Measurements from ENCODE around the gene CAPNS1.
"Not testable (repeated sequence)": the region's sequence is repeated elsewhere in the genome, so short reads cannot be mapped to it uniquely, and the experiment has no call there.

The CAPNS1 gene

DNA sequence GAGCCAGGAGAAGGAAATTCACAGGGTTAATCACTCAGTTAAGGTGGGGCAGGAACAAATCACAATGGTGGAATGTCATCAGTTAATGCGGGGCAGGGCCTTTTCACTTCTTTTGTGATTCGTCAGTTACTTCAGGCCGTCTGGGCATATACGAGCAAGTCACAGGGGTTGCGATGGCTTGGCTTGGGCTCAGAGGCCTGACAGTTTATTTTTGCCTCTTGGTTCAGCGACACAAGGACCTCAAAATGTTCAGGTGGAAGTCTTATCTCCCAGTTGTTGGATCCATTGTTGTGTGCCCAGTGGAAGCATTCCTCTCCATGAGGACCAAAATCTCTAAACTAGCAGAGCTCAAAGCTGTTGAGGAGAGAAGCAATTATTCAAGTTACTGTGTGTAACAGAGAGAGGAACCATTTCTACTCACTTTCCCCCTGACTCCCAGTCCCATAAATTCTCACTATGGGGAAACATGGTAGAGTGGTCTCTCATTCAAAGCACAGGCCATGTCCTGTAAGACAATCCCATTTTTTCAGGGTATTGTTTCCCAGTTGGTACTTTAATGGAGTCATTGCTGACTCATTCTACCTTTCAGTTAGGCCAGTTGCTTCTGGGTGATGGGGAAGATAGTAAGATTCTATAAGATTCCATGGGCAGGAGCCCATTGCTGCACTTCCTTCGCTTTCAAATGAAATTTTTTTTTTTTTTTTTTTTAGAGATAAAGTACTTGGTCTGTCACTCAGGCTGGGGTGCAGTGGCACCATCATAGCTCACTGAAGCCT, 21.1 kb downstream of the CAPNS1 start:
- ChIA-PET POLR2A (no interaction called here), CTCF (interaction anchor here (0.7 kb wide), 1 partner anchor 9 kb away, joined by 4 read pairs; no protein-coding TSS in a partner anchor)
- no peak for DNase-seq (ENCODE audit: extremely low spot score)
- TF ChIP-seq, protein P1, sequence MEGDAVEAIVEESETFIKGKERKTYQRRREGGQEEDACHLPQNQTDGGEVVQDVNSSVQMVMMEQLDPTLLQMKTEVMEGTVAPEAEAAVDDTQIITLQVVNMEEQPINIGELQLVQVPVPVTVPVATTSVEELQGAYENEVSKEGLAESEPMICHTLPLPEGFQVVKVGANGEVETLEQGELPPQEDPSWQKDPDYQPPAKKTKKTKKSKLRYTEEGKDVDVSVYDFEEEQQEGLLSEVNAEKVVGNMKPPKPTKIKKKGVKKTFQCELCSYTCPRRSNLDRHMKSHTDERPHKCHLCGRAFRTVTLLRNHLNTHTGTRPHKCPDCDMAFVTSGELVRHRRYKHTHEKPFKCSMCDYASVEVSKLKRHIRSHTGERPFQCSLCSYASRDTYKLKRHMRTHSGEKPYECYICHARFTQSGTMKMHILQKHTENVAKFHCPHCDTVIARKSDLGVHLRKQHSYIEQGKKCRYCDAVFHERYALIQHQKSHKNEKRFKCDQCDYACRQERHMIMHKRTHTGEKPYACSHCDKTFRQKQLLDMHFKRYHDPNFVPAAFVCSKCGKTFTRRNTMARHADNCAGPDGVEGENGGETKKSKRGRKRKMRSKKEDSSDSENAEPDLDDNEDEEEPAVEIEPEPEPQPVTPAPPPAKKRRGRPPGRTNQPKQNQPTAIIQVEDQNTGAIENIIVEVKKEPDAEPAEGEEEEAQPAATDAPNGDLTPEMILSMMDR (IDR thresholded peaks at IDR 0.05; ENCODE audit: control extremely low read depth, extremely low read depth, low read depth, missing control alignments): no peak

DNA sequence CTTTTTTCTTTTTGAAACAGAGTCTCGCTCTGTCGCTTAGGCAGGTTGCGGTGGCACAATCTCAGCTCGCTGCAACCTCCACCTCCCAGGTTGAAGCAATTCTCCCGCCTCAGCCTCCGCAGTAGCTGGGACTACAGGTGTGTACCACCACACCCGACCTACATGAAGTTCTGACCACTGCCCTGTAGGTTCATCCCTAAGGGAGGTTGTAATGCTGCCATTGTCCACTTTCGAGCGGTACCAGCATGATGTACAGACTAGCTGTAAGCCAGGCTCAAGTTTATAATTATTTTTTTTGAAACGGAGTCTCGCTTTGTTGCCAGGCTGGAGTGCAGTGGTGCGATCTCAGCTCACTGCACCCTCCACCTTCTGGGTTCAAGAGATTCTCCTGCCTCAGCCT, 23.9 kb downstream of the CAPNS1 start:
- POLR2A ChIA-PET: no interaction called here
- no peak for DNase-seq (ENCODE audit: extremely low spot score)
- CTCF ChIA-PET: interaction anchor here (1.1 to 2.3 kb wide), 4 partner anchors 10 to 103 kb away, joined by 3 to 9 read pairs (median 4); no protein-coding TSS in a partner anchor
- TF ChIP-seq, protein P1 (IDR thresholded peaks at IDR 0.05; ENCODE audit: control extremely low read depth, extremely low read depth, low read depth, missing control alignments): no peak

DNA sequence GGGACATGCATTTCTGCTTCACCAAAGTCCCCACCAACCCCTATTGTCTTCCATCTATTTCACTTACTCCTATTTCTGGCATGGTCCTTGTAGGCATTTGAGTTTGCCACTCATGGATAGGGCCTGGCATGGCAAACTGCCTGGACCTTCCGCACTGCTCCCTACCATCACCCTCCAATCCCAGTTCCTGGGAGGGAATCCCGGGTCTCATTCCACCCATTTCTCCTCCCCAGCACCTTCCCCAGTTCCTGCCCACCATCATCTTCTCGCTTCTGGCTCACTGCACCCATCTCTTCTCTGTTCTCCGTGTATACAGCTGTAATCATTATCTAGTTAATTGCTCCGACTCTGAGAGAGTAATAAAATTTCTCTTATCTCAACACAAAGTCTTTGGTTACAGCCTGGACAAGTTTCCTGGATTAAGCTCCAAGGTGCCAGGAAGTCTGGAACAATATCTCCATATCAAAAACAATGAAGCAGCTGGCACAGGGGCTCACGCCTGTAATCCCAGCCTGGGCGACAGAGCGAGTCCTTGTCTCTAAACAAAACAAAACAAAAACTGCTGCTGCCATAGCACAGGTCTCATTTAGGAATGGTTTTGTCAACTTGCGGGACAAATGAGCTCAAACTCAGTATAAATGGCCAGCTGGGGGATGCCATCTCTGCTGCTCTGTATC, 29.4 kb downstream of the CAPNS1 start:
- POLR2A ChIA-PET: no interaction called here
- no peak for DNase-seq (ENCODE audit: extremely low spot score)
- TF ChIP-seq, protein P1 (IDR thresholded peaks at IDR 0.05; ENCODE audit: control extremely low read depth, extremely low read depth, low read depth, missing control alignments): no peak

DNA sequence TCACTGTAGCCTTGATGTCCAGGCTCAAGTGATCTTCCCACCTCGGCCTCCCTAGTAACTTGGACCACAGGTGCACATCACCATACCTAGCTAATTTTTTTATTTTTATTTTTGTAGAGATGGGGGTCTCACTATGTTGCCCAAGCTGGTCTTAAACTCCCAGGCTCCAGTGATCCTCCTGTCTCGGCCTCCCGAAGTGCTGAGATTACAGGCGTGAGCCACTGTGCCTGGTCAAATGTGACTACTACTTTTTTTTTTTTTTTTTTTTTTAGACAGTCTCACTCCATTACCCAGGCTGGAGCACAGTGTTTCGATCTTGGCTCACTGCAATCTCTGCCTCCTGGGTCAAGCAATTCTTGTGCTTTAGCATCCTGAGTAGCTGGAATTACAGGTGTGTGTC, 33.0 kb downstream of the CAPNS1 start:
- CTCF ChIA-PET: interaction anchor here (1.3 to 2.7 kb wide), 3 partner anchors 9 to 113 kb away, joined by 4 to 12 read pairs (median 8); no protein-coding TSS in a partner anchor
- POLR2A ChIA-PET: interaction anchor here (0.7 kb wide), 1 partner anchor 436 kb away, joined by 3 read pairs; no protein-coding TSS in a partner anchor
- TF ChIP-seq, protein P1 (IDR thresholded peaks at IDR 0.05; ENCODE audit: control extremely low read depth, extremely low read depth, low read depth, missing control alignments): no peak
- no peak for DNase-seq (ENCODE audit: extremely low spot score)

More for the DNA sequence above, 29.4 kb downstream of the CAPNS1 start:
- CTCF ChIA-PET: interaction anchor here (0.9 to 5.0 kb wide), 13 partner anchors 8 to 222 kb away, joined by 3 to 43 read pairs (median 5); no protein-coding TSS in a partner anchor

DNA sequence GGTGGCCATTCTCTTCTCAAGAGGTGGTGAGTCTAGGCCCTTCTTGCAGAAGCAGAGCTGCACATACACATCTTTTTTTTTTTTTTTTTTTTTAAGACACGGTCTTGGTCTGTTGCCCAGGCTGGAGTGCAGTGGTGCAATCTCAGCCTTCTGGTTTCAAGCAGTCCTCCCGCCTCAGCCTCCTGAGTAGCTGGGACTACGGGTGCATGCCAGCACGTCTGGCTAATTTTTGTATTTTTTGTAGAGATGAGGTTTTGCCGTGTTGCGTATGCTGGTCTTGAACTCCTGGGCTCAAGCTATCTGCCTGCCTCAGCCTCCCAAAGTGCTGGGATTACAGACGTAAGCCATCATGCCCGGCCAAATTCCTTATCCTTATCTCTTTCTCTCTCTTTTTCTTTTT, 34.0 kb downstream of the CAPNS1 start:
- DNase-seq (ENCODE audit: extremely low spot score); POLR2A ChIA-PET: not testable (repeated sequence)
- CTCF ChIA-PET: interaction anchor here (1.3 to 2.7 kb wide), 3 partner anchors 10 to 114 kb away, joined by 4 to 12 read pairs (median 8); no protein-coding TSS in a partner anchor

DNA sequence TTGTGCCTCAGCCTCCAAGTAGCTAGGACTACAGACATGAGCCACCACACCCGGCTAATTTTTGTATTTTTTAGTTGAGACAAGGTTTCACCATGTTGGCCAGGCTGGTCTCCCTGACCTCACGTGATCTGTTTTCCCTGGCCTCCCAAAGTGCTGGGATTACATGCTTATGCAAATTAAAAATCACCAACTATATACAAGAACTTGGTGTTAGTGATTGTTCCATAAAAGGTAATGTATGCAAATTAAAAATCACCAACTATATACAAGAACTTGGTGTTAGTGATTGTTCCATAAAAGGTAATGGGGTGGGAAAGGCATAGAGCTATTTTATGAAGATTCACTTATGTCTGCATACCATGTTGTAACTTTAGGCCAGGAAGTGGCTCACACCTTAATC, 39.2 kb downstream of the CAPNS1 start:
- DNase-seq (ENCODE audit: extremely low spot score); POLR2A ChIA-PET: not testable (repeated sequence)
- CTCF ChIA-PET: interaction anchor here (1.4 kb wide), 2 partner anchors 9 to 122 kb away, joined by 3 read pairs; no protein-coding TSS in a partner anchor

DNA sequence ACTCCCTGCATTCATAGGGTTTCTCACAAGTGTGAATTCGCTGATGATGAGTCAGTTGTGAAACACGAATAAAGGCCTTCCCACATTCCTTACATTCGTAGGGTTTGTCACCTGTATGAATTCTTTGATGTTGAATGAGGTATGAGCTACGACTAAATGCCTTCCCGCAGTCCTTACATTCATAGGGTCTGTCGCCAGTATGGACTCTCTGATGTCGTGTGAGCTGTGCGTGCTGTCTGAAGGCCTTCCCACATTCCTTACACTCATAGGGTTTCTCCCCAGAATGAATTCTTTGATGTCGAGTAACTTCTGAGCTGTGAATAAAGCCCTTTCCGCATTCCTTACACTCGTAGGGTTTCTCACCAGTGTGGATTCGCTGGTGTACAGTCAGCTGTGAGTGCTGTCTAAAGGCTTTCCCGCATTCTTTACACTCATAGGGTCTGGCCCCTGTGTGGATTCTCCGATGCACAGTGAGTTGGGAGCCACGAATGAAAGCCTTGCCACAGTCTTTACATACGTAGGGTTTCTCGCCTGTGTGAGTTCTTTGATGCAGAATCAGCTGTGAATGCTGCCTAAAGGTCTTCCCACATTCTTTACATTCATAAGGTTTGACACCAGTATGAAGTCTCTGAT, 42.9 kb downstream of the CAPNS1 start:
- ChIA-PET CTCF (interaction anchor here (1.3 kb wide), 1 partner anchor 54 kb away, joined by 5 read pairs; no protein-coding TSS in a partner anchor), POLR2A (no interaction called here)
- no peak for DNase-seq (ENCODE audit: extremely low spot score)
- TF ChIP-seq, protein P1 (IDR thresholded peaks at IDR 0.05; ENCODE audit: control extremely low read depth, extremely low read depth, low read depth, missing control alignments): no peak
